Keratinocyte (primary cell): ENCODE data around the gene CRIM1. TPM values are rescaled to one million over a fixed set of nuclear protein-coding genes. Genes with fewer than 3 reads are reported as not detected.
"Not testable (repeated sequence)": the region's sequence is repeated elsewhere in the genome, so short reads cannot be mapped to it uniquely, and the experiment has no call there.

Source experiments
- DNase-seq: peaks from one replicate; pipeline ENCODE4 v3.0.0-alpha.2; 2011; ENCODE audit warnings: low read depth, missing footprints, low spot score
- FAIRE-seq: peaks from 2 replicates; lab custom pipeline; 2011; peaks lifted over from hg19 to GRCh38; lab: Jason Lieb, UNC
- H2AFZ ChIP-seq: 2 replicates; pipeline ENCODE4 v1.6.0; 2012; ENCODE audit warnings: low read length, control low read depth, inconsistent platforms; ENCODE audit not compliant: control insufficient read depth
- H3K27ac ChIP-seq: 2 replicates; pipeline ENCODE4 v1.5.1; 2011; ENCODE audit warnings: low read length; ENCODE audit not compliant: control insufficient read depth, insufficient read depth
- H3K27me3 ChIP-seq: 3 replicates; pipeline ENCODE4 v1.6.0; 2011; ENCODE audit warnings: low read length; ENCODE audit not compliant: control insufficient read depth, insufficient read depth; ENCODE audit errors: extremely low read depth
- H3K36me3 ChIP-seq, 2 experiments: 2 replicates in 1 of 2; 3 replicates in 1 of 2; pipeline ENCODE4 v1.5.1; 2011; ENCODE audit warnings: low read length in 2 of 2, mild to moderate bottlenecking in 1 of 2; ENCODE audit not compliant: control insufficient read depth in 2 of 2, insufficient read depth in 2 of 2; ENCODE audit errors: extremely low read depth in 1 of 2
- H3K4me1 ChIP-seq: 3 replicates; pipeline ENCODE4 v1.5.1; 2011; ENCODE audit warnings: low read length; ENCODE audit not compliant: control insufficient read depth, insufficient read depth; ENCODE audit errors: extremely low read depth
- H3K4me2 ChIP-seq: 3 replicates; pipeline ENCODE4 v1.6.0; 2011; ENCODE audit warnings: low read depth, low read length; ENCODE audit not compliant: control insufficient read depth, insufficient read depth; ENCODE audit errors: extremely low read depth
- H3K4me3 ChIP-seq, 3 experiments: fragments of 200-600 bp in 1 of 3; sonication (generic) in 1 of 3; 2 replicates in 2 of 3; 3 replicates in 1 of 3; pipeline ENCODE4 v1.5.1; 2011 to 2016; ENCODE audit warnings: low read length in 3 of 3, mild to moderate bottlenecking in 3 of 3, control low read depth in 2 of 3, inconsistent platforms in 1 of 3, low read depth in 1 of 3, mixed read lengths in 1 of 3, mixed run types in 1 of 3, moderate library complexity in 1 of 3; ENCODE audit not compliant: control insufficient read depth in 2 of 3, insufficient read depth in 2 of 3; ENCODE audit errors: extremely low read depth in 1 of 3
- H3K79me2 ChIP-seq: 2 replicates; pipeline ENCODE4 v1.6.0; 2012; ENCODE audit warnings: low read length; ENCODE audit not compliant: control insufficient read depth, insufficient read depth
- H3K9ac ChIP-seq: 3 replicates; pipeline ENCODE4 v1.6.0; 2011; ENCODE audit warnings: low read length; ENCODE audit not compliant: control insufficient read depth, insufficient read depth; ENCODE audit errors: extremely low read depth
- H3K9me1 ChIP-seq: 3 replicates; pipeline ENCODE4 v1.6.0; 2011; ENCODE audit warnings: low read length; ENCODE audit not compliant: control insufficient read depth, insufficient read depth; ENCODE audit errors: extremely low read depth
- H3K9me3 ChIP-seq: 2 replicates; pipeline ENCODE4 v1.5.1; 2012; ENCODE audit warnings: low read depth, low read length; ENCODE audit not compliant: control insufficient read depth
- H4K20me1 ChIP-seq: 3 replicates; pipeline ENCODE4 v1.6.0; 2011; ENCODE audit warnings: low read length; ENCODE audit not compliant: control insufficient read depth, insufficient read depth; ENCODE audit errors: extremely low read depth
- CTCF ChIP-seq, 3 experiments: IDR thresholded peaks in 1 of 3; conservative IDR thresholded peaks in 1 of 3; optimal IDR thresholded peaks in 1 of 3; 2 replicates in 2 of 3; 3 replicates in 1 of 3; pipeline versions ENCODE3 to v1.5.1; 2011; ENCODE audit warnings: low read length in 3 of 3, mild to moderate bottlenecking in 3 of 3, moderate library complexity in 2 of 3, control low read depth in 1 of 3, inconsistent platforms in 1 of 3; ENCODE audit not compliant: insufficient read depth in 2 of 3; ENCODE audit errors: extremely low read depth in 1 of 3
- EZH2 ChIP-seq: IDR thresholded peaks from one replicate; pipeline ENCODE4 v1.6.1; 2012; ENCODE audit warnings: inconsistent platforms, mild to moderate bottlenecking, low read length, moderate library complexity
- dilution Hi-C: fragments of 300-500 bp; cut with MboI; formaldehyde crosslinking; loops from one replicate; pipeline ENCODE4 v1.7.0; 2020; ENCODE audit warnings: low sequenced_read_pairs; ENCODE audit not compliant: extremely low pct_ligation_motif_present
- polyA plus RNA-seq, 5 experiments: library from polyadenylated mRNA; depleted of rRNA in 3 of 5; stranded (reverse) in 3 of 5; stranded (forward) in 1 of 5; unstranded in 1 of 5; fragments of >200 nt; gene quantifications; 1 replicate in 1 of 5; 2 replicates in 3 of 5; 3 replicates in 1 of 5; pipeline versions ENCODE4 v1.2.1 to v1.2.3, GENCODE V29; 2011 to 2012; ENCODE audit warnings: missing spikeins in 2 of 5, low read depth in 1 of 5, low replicate concordance in 1 of 5

CRIM1 gene
- polyA plus RNA-seq, 1 donor (not counting 4 experiments of a cell fraction or from before 2014, with no cell fraction given) = 98.3 TPM

GRCh38 chr2:36361396-36361795, 5.8 kb downstream of the CRIM1 start:
- Histone ChIP-seq H3K9ac (peak overlapping the region; percentile 36), H4K20me1 (no peaks in the 10 kb centered on the region)

GRCh38 chr2:36362291-36362690, 6.7 kb downstream of the CRIM1 start:
- Histone ChIP-seq H2AFZ (peak overlapping the region; percentile 9), H3K4me2 (peak overlapping the region; percentile 88), H3K27me3 (no peaks in the 10 kb centered on the region), H3K79me2 (peaks cover 99% of the 10 kb centered on the region), H3K9ac (peak overlapping the region; percentile 36), H4K20me1 (no peaks in the 10 kb centered on the region), H3K9me1 (no peaks in the 10 kb centered on the region), H3K36me3 (no peaks in the 10 kb centered on the region), H3K4me1 (peaks cover 80% of the 10 kb centered on the region), H3K4me3 (peak overlapping the region in 2 of 3 experiments; percentile 37 to 46), H3K9me3 (no peaks in the 10 kb centered on the region), H3K27ac (peak overlapping the region; percentile 80)
- peak; percentile 91 for FAIRE-seq
- no peak for TF ChIP-seq EZH2
- no peak for TF ChIP-seq CTCF (optimal IDR thresholded peaks at IDR 0.05 in 1 of 3, IDR thresholded peaks at IDR 0.05 in 1 of 3, conservative IDR thresholded peaks at IDR 0.05 in 1 of 3; ENCODE audit: extremely low read depth in 1 of 3, insufficient read depth in 2 of 3, low read length in 3 of 3)
- dilution Hi-C loops = no loop called here
- peak; percentile 77 for DNase-seq

More at GRCh38 chr2:36361396-36361795, 5.8 kb downstream of the CRIM1 start:
- H2AFZ ChIP-seq = no peak overlapping the region
- peak overlapping the region; percentile 80 for H3K27ac ChIP-seq
- no peak for FAIRE-seq
- no peak for DNase-seq
- peak overlapping the region in 1 of 3 experiments; percentile 29 for H3K4me3 ChIP-seq
- no peaks in the 10 kb centered on the region for H3K9me1 ChIP-seq
- H3K9me3 ChIP-seq = no peaks in the 10 kb centered on the region
- H3K27me3 ChIP-seq = no peaks in the 10 kb centered on the region
- H3K36me3 ChIP-seq = no peaks in the 10 kb centered on the region
- peaks cover 71% of the 10 kb centered on the region for H3K4me1 ChIP-seq
- peaks cover 99% of the 10 kb centered on the region for H3K79me2 ChIP-seq
- H3K4me2 ChIP-seq = peak overlapping the region; percentile 88
- TF ChIP-seq CTCF (optimal IDR thresholded peaks at IDR 0.05 in 1 of 3, IDR thresholded peaks at IDR 0.05 in 1 of 3, conservative IDR thresholded peaks at IDR 0.05 in 1 of 3; ENCODE audit: extremely low read depth in 1 of 3, insufficient read depth in 2 of 3, low read length in 3 of 3) (no peak), EZH2 (no peak)
- dilution Hi-C loops = no loop called here

- DNase-seq, H3K36me3 ChIP-seq, FAIRE-seq, H3K27me3 ChIP-seq, H4K20me1 ChIP-seq, H3K9ac ChIP-seq, H3K9me3 ChIP-seq, H3K27ac ChIP-seq, dilution Hi-C loops, H3K9me1 ChIP-seq, H3K4me3 ChIP-seq, H2AFZ ChIP-seq: not testable (repeated sequence)
- Histone ChIP-seq H3K4me2 (peak overlapping the region; percentile 88), H3K4me1 (peaks cover 87% of the 10 kb centered on the region), H3K79me2 (peaks cover 97% of the 10 kb centered on the region)
These were observed 7.5 kb downstream of the CRIM1 start for GRCh38 chr2:36363085-36363484.
